MCF 10A (cell line): ENCODE results near the gene LGALS12. TPM values are rescaled to one million over a fixed set of nuclear protein-coding genes. Genes with fewer than 3 reads are reported as not detected.

Experiments used
- BruUV-seq: library from RNA; stranded (reverse); fragments of 400-500 nt; replicated peaks from 2 replicates; lab custom pipeline; 2021; lab: Mats Ljungman, UMichigan
- CTCF ChIA-PET: fragments of 300-600 bp; sonication (Branson Sonifier 250); formaldehyde crosslinking; extraction: SDS; loops from one replicate; lab custom pipeline; 2021; ENCODE audit warnings: antibody characterized with exemption, inconsistent platforms; lab: Yijun Ruan, JAX
- POLR2A ChIA-PET: fragments of 300-600, 350-650 bp; sonication (Branson Sonifier 250); formaldehyde crosslinking; extraction: SDS; loops from one replicate; lab custom pipeline; 2020; ENCODE audit warnings: antibody characterized with exemption, inconsistent platforms; lab: Yijun Ruan, JAX
- DNase-seq: peaks from one replicate; pipeline ENCODE4 v3.0.0-alpha.2; 2018; ENCODE audit not compliant: unreplicated experiment
- H3K27ac Mint-ChIP-seq: one replicate; pipeline ENCODE4 v1.8.0; 2022; ENCODE audit warnings: mild to moderate bottlenecking, low read depth, mixed read lengths; ENCODE audit not compliant: unreplicated experiment
- H3K27me3 Mint-ChIP-seq: one replicate; pipeline ENCODE4 v1.8.0; 2022; ENCODE audit warnings: mixed read lengths; ENCODE audit not compliant: insufficient read depth, unreplicated experiment
- H3K36me3 Mint-ChIP-seq: one replicate; pipeline ENCODE4 v1.8.0; 2022; ENCODE audit warnings: mild to moderate bottlenecking, moderate library complexity, mixed read lengths; ENCODE audit not compliant: insufficient read depth, unreplicated experiment
- H3K4me1 Mint-ChIP-seq: one replicate; pipeline ENCODE4 v1.8.0; 2022; ENCODE audit warnings: mixed read lengths; ENCODE audit not compliant: insufficient read depth, unreplicated experiment
- H3K4me3 Mint-ChIP-seq: one replicate; pipeline ENCODE4 v1.8.0; 2022; ENCODE audit warnings: mild to moderate bottlenecking, moderate library complexity, mixed read lengths; ENCODE audit not compliant: unreplicated experiment
- H3K9me3 Mint-ChIP-seq: one replicate; pipeline ENCODE4 v1.8.0; 2022; ENCODE audit warnings: mixed read lengths; ENCODE audit not compliant: unreplicated experiment
- intact Hi-C: fragments of 100-400 bp; cut with micrococcal nuclease; formaldehyde crosslinking; loops from 2 replicates; pipeline ENCODE4 v1.14.1; 2022
- total RNA-seq: library from RNA; stranded (reverse); gene quantifications from 2 replicates; pipeline ENCODE4 v1.2.3, GENCODE V29; 2022
- TF ChIP-seq, protein P1 (sequence below): fragments of 200-600 bp; IDR thresholded peaks from one replicate; pipeline ENCODE4 v1.8.0; 2022; ENCODE audit warnings: antibody characterized with exemption, mild to moderate bottlenecking; ENCODE audit not compliant: unreplicated experiment

LGALS12 gene
- total RNA-seq, 1 experiment from 2014 or later: not detected

GRCh38 chr11:63491240-63491587 lies 14.7 kb upstream of the LGALS12 start:
- intact Hi-C loops: no loop called here
- H3K9me3 Mint-ChIP-seq: no peaks in the 10 kb centered on the region
- ChIA-PET POLR2A (no interaction called here), CTCF (interaction anchor here (0.7 to 1.2 kb wide), 3 partner anchors 9 to 321 kb away, joined by 3 to 5 read pairs (median 3); no protein-coding TSS in a partner anchor)
- DNase-seq: no peak
- H3K4me3 Mint-ChIP-seq: no peak overlapping the region
- no peaks in the 10 kb centered on the region for H3K36me3 Mint-ChIP-seq
- no TSS peak for BruUV-seq
- no peak overlapping the region for H3K27ac Mint-ChIP-seq
- no peaks in the 10 kb centered on the region for H3K4me1 Mint-ChIP-seq
- H3K27me3 Mint-ChIP-seq: peaks cover 11% of the 10 kb centered on the region
- TF ChIP-seq, protein P1, sequence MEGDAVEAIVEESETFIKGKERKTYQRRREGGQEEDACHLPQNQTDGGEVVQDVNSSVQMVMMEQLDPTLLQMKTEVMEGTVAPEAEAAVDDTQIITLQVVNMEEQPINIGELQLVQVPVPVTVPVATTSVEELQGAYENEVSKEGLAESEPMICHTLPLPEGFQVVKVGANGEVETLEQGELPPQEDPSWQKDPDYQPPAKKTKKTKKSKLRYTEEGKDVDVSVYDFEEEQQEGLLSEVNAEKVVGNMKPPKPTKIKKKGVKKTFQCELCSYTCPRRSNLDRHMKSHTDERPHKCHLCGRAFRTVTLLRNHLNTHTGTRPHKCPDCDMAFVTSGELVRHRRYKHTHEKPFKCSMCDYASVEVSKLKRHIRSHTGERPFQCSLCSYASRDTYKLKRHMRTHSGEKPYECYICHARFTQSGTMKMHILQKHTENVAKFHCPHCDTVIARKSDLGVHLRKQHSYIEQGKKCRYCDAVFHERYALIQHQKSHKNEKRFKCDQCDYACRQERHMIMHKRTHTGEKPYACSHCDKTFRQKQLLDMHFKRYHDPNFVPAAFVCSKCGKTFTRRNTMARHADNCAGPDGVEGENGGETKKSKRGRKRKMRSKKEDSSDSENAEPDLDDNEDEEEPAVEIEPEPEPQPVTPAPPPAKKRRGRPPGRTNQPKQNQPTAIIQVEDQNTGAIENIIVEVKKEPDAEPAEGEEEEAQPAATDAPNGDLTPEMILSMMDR: no peak

DNA sequence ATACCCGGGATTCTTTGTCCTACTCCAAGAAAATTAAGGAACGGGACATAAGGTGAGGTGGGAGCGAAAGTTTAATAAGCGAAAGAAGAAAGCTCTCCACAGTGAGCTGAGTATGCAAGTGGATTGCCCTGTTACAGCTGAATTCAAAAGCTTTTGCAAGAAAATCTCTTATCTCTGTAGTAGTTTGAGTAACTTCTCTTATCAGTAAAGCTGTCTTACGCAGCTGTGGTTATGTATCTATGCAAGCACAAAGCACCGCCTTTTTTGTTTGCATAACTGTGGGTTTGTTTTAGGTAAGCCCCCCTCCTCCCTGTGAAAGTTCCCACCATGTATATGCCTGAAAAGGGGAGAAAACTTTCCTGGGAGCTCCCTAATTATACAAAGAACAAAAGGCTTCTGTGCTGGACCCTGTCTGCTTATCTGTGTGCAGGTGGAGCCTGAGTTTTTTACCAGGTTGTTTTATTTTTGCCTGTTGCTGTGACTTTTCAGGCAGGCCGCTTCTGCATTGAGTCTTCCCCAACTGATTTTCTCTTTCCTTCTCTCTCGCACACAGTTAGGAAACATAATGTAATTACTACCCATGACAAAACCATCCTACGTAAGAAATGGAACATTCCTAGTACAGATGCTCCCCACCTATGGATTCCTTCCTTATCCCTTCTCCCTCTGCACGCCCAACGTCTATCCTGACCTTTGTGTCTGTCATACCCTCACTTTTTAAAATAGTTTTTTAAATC lies 14.1 kb upstream of the LGALS12 start:
- H3K27me3 Mint-ChIP-seq: peaks cover 11% of the 10 kb centered on the region
- H3K4me3 Mint-ChIP-seq: no peak overlapping the region
- BruUV-seq: no TSS peak
- H3K36me3 Mint-ChIP-seq: no peaks in the 10 kb centered on the region
- TF ChIP-seq, protein P1: no peak
- POLR2A ChIA-PET: interaction anchor here (1.2 kb wide), 1 partner anchor 73 kb away, joined by 3 read pairs; no protein-coding TSS in a partner anchor
- no peak overlapping the region for H3K27ac Mint-ChIP-seq
- H3K4me1 Mint-ChIP-seq: no peaks in the 10 kb centered on the region
- no peaks in the 10 kb centered on the region for H3K9me3 Mint-ChIP-seq
- CTCF ChIA-PET: interaction anchor here (0.7 to 1.2 kb wide), 3 partner anchors 9 to 320 kb away, joined by 3 to 5 read pairs (median 3); no protein-coding TSS in a partner anchor
- no peak for DNase-seq
- intact Hi-C loops: no loop called here

DNA sequence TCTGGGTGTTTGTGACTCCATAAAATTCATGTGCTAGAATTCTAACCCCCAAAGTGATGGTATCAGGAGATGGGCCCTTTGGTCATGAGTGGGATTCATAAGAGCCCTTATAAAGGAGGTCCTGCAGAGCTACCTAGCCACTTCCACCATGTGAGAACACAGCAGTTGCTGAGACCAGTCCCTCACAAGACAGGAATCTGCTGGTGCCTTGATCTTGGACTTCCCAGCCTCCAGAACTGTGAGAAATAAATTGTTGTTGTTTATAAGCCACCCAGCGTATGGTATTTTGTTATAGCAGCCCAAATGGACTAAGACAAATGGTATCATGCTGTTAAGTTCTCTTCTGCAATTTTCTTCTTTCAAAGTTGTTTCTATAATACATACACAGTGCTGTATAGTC lies 13.4 kb upstream of the LGALS12 start:
- TF ChIP-seq, protein P1: no peak
- H3K36me3 Mint-ChIP-seq: no peaks in the 10 kb centered on the region
- no peak for DNase-seq
- H3K4me1 Mint-ChIP-seq: no peaks in the 10 kb centered on the region
- H3K4me3 Mint-ChIP-seq: no peak overlapping the region
- BruUV-seq: no TSS peak
- intact Hi-C loops: no loop called here
- H3K27ac Mint-ChIP-seq: no peak overlapping the region
- POLR2A ChIA-PET: interaction anchor here (1.2 kb wide), 1 partner anchor 72 kb away, joined by 3 read pairs; no protein-coding TSS in a partner anchor
- H3K27me3 Mint-ChIP-seq: peaks cover 11% of the 10 kb centered on the region
- no peaks in the 10 kb centered on the region for H3K9me3 Mint-ChIP-seq
- CTCF ChIA-PET: interaction anchor here (1.2 kb wide), 1 partner anchor 13 kb away, joined by 5 read pairs; no protein-coding TSS in a partner anchor

DNA sequence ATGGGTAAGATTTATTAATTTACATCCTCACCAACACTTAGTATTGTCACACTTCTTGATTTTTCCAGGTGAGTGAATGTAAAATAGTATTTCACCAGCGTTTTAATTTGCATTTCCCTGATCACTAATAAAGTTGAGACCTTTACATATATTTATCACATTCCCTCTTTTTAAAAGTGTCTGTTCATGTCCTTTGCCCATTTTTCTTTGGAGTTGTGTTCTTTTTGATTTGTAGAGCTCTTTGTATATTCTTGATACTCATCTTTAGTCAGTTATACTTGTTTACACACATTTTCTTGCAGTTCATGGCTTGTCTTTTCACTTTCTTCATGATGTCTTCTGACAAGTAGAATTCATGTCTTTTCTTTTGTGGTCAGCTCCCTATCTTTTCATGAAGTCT lies 12.8 kb upstream of the LGALS12 start:
- intact Hi-C loops: no loop called here
- no peaks in the 10 kb centered on the region for H3K36me3 Mint-ChIP-seq
- no TSS peak for BruUV-seq
- ChIA-PET CTCF (no interaction called here), POLR2A (interaction anchor here (0.6 kb wide), 1 partner anchor 591 kb away, joined by 3 read pairs; no protein-coding TSS in a partner anchor)
- TF ChIP-seq, protein P1: no peak
- no peak for DNase-seq
- H3K4me1 Mint-ChIP-seq: no peaks in the 10 kb centered on the region
- H3K9me3 Mint-ChIP-seq: no peaks in the 10 kb centered on the region
- no peak overlapping the region for H3K27ac Mint-ChIP-seq
- peaks cover 11% of the 10 kb centered on the region for H3K27me3 Mint-ChIP-seq
- H3K4me3 Mint-ChIP-seq: no peak overlapping the region
